Neural cell (in vitro differentiated cells): ENCODE results near the gene ATL2.

Experiments used
- CTCF ChIP-seq: fragments of 450-650 bp; IDR thresholded peaks from 2 replicates; pipeline ENCODE4 v1.5.1; 2014; ENCODE audit warnings: antibody characterized with exemption, mild to moderate bottlenecking, moderate library complexity; ENCODE audit not compliant: poor library complexity, severe bottlenecking
- EP300 ChIP-seq: fragments of 450-650 bp; conservative IDR thresholded peaks from 2 replicates; pipeline ENCODE4 v1.6.1; 2014; ENCODE audit warnings: antibody characterized with exemption, mild to moderate bottlenecking, moderate library complexity; ENCODE audit not compliant: poor library complexity, severe bottlenecking
- EZH2 ChIP-seq: fragments of 200-600, 300-800 bp; shearing (Covaris generic), sonication (generic); IDR thresholded peaks from 2 replicates; pipeline ENCODE4 v1.6.1; 2014; ENCODE audit warnings: antibody characterized with exemption, low read length, borderline replicate concordance, mild to moderate bottlenecking; ENCODE audit not compliant: insufficient read depth, poor library complexity, severe bottlenecking
- MXI1 ChIP-seq: fragments of 450-650 bp; conservative IDR thresholded peaks from 2 replicates; pipeline ENCODE4 v1.6.1; 2014; ENCODE audit warnings: antibody characterized with exemption, mild to moderate bottlenecking; ENCODE audit not compliant: poor library complexity, severe bottlenecking
- POLR2AphosphoS5 ChIP-seq: IDR thresholded peaks from 2 replicates; pipeline ENCODE4 v1.6.1; 2012
- RAD21 ChIP-seq: fragments of 450-650 bp; conservative IDR thresholded peaks from 2 replicates; pipeline ENCODE4 v1.6.1; 2014; ENCODE audit warnings: antibody characterized with exemption, mild to moderate bottlenecking, moderate library complexity
- SMC3 ChIP-seq: fragments of 450-650 bp; conservative IDR thresholded peaks from 2 replicates; pipeline ENCODE4 v1.6.1; 2014; ENCODE audit warnings: antibody characterized with exemption, mild to moderate bottlenecking, moderate library complexity; ENCODE audit not compliant: poor library complexity
- TAF1 ChIP-seq: IDR thresholded peaks from 2 replicates; pipeline ENCODE4 v1.6.1; 2012; ENCODE audit warnings: low read depth

GRCh38 chr2:38279201-38279600 is 97.9 kb downstream of the ATL2 start:
- no peak for TF ChIP-seq TAF1
- no peak for TF ChIP-seq RAD21
- no peak for TF ChIP-seq EZH2
- TF ChIP-seq CTCF = no peak
- no peak for TF ChIP-seq EP300
- TF ChIP-seq POLR2AphosphoS5 = no peak
- TF ChIP-seq MXI1 = no peak
- no peak for TF ChIP-seq SMC3
